Fibroblast of lung (primary cell): ENCODE measurements around the gene HCFC1. TPM values are rescaled to one million over a fixed set of nuclear protein-coding genes. Genes with fewer than 3 reads are reported as not detected.

Source experiments
- DNase-seq, 2 donors: peaks; one replicate each; pipeline versions ENCODE4 v3.0.0 to v3.0.0-alpha.2; 2010; ENCODE audit warnings: low read depth in 2 of 2
- H2AFZ ChIP-seq: 2 replicates; pipeline ENCODE4 v1.5.1; 2012; ENCODE audit warnings: low read length, control low read depth, inconsistent platforms
- H3K27ac ChIP-seq: 2 replicates; pipeline ENCODE4 v1.5.1; 2011; ENCODE audit warnings: low read length, control low read depth; ENCODE audit not compliant: insufficient read depth
- H3K27me3 ChIP-seq: 2 replicates; pipeline ENCODE4 v1.5.1; 2011; ENCODE audit warnings: mild to moderate bottlenecking, low read length; ENCODE audit not compliant: control insufficient read depth, insufficient read depth
- H3K36me3 ChIP-seq: 2 replicates; pipeline ENCODE4 v1.5.1; 2011; ENCODE audit warnings: low read length; ENCODE audit not compliant: control insufficient read depth, insufficient read depth
- H3K4me1 ChIP-seq: 2 replicates; pipeline ENCODE4 v1.5.1; 2011; ENCODE audit warnings: low read length; ENCODE audit not compliant: control insufficient read depth, insufficient read depth; ENCODE audit errors: extremely low read depth
- H3K4me2 ChIP-seq: 2 replicates; pipeline ENCODE4 v1.5.1; 2011; ENCODE audit warnings: low read length, control low read depth; ENCODE audit not compliant: insufficient read depth; ENCODE audit errors: extremely low read depth
- H3K4me3 ChIP-seq, 4 experiments: fragments of 200-600 bp in 1 of 4; sonication (generic) in 1 of 4; replicated peaks in 1 of 4; 2 replicates each; pipeline ENCODE4 v1.5.1; 2011 to 2016; ENCODE audit warnings: low read length in 4 of 4, low read depth in 3 of 4, mild to moderate bottlenecking in 3 of 4, control low read depth in 2 of 4, inconsistent platforms in 1 of 4, mixed read lengths in 1 of 4; ENCODE audit not compliant: insufficient read depth in 1 of 4; ENCODE audit errors: control extremely low read depth in 1 of 4
- H3K79me2 ChIP-seq: 2 replicates; pipeline ENCODE4 v1.5.1; 2012; ENCODE audit warnings: mild to moderate bottlenecking, low read length, inconsistent platforms; ENCODE audit not compliant: control insufficient read depth, insufficient read depth
- H3K9ac ChIP-seq: 2 replicates; pipeline ENCODE4 v1.5.1; 2011; ENCODE audit warnings: mild to moderate bottlenecking, low read length, control low read depth; ENCODE audit not compliant: insufficient read depth
- H3K9me3 ChIP-seq: 2 replicates; pipeline ENCODE4 v1.5.1; 2012; ENCODE audit warnings: low read depth, low read length; ENCODE audit not compliant: control insufficient read depth, insufficient read depth
- H4K20me1 ChIP-seq: 2 replicates; pipeline ENCODE4 v1.5.1; 2011; ENCODE audit warnings: low read length; ENCODE audit not compliant: control insufficient read depth, insufficient read depth; ENCODE audit errors: extremely low read depth
- CTCF ChIP-seq, 2 donors: IDR thresholded peaks in 1 of 2; conservative IDR thresholded peaks in 1 of 2; 1 replicate in 1 of 2; 2 replicates in 1 of 2; pipeline ENCODE4 v1.5.1; 2011 to 2012; ENCODE audit warnings: low read length in 2 of 2, control low read depth in 1 of 2, inconsistent platforms in 1 of 2, low read depth in 1 of 2, mild to moderate bottlenecking in 1 of 2
- EZH2 ChIP-seq: IDR thresholded peaks from 2 replicates; pipeline ENCODE4 v1.5.1; 2012; ENCODE audit warnings: low read length, control low read depth, mild to moderate bottlenecking; ENCODE audit errors: missing control alignments
- polyA plus RNA-seq, 2 donors: library from polyadenylated mRNA; depleted of rRNA in 1 of 2; stranded (reverse) in 1 of 2; unstranded in 1 of 2; fragments of >200 nt; gene quantifications; 2 replicates each; pipeline ENCODE4 v1.2.1, GENCODE V29; 2011 to 2012; ENCODE audit warnings: missing spikeins in 1 of 2
- total RNA-seq: library from RNA; depleted of rRNA; stranded (reverse); fragments of >200 nt; gene quantifications from 2 replicates; pipeline ENCODE4 v1.2.1, GENCODE V29; 2014

The HCFC1 gene
- total and polyA plus RNA-seq, 2 donors (not counting 1 experiment from before 2014, with no cell fraction given): 3.0 to 10.2 TPM

- Histone ChIP-seq H3K36me3 (peaks cover 4% of the 10 kb centered on the region), H3K9ac (no peak overlapping the region), H3K79me2 (peaks cover 72% of the 10 kb centered on the region), H3K27ac (no peak overlapping the region), H3K9me3 (no peaks in the 10 kb centered on the region), H4K20me1 (no peaks in the 10 kb centered on the region), H3K4me2 (peak overlapping the region; percentile 87), H3K4me1 (peaks cover 17% of the 10 kb centered on the region), H3K4me3 (peak overlapping the region; percentile 26 to 81 (median 58)), H2AFZ (no peak overlapping the region), H3K27me3 (no peaks in the 10 kb centered on the region)
- no peak for TF ChIP-seq EZH2
- no peak for TF ChIP-seq CTCF (conservative IDR thresholded peaks at IDR 0.05 in 1 of 2, IDR thresholded peaks at IDR 0.05 in 1 of 2; ENCODE audit: low read depth in 1 of 2, low read length in 2 of 2)
- DNase-seq: no peak
Measured at GRCh38 chrX:153968255-153968654, 3.4 kb downstream of the HCFC1 start.

- peaks cover 73% of the 10 kb centered on the region for H3K79me2 ChIP-seq
- peaks cover 17% of the 10 kb centered on the region for H3K4me1 ChIP-seq
- peak overlapping the region; percentile 87 for H3K4me2 ChIP-seq
- no peak overlapping the region for H3K9ac ChIP-seq
- peaks cover 4% of the 10 kb centered on the region for H3K36me3 ChIP-seq
- no peak for DNase-seq
- no peak overlapping the region for H2AFZ ChIP-seq
- H3K9me3 ChIP-seq: no peaks in the 10 kb centered on the region
- H3K27ac ChIP-seq: peak overlapping the region; percentile 16
- H3K27me3 ChIP-seq: no peaks in the 10 kb centered on the region
- TF ChIP-seq CTCF (conservative IDR thresholded peaks at IDR 0.05 in 1 of 2, IDR thresholded peaks at IDR 0.05 in 1 of 2; ENCODE audit: low read depth in 1 of 2, low read length in 2 of 2): no peak
- TF ChIP-seq EZH2: no peak
- peak overlapping the region in 2 of 4 experiments; percentile 26 to 81 for H3K4me3 ChIP-seq
- no peaks in the 10 kb centered on the region for H4K20me1 ChIP-seq
Measured at GRCh38 chrX:153967536-153968224, 3.9 kb downstream of the HCFC1 start.

GRCh38 chrX:153966841-153967535 is 4.6 kb downstream of the HCFC1 start:
- Histone ChIP-seq H3K4me1 (peaks cover 17% of the 10 kb centered on the region), H3K4me3 (peak overlapping the region in 1 of 4 experiments; percentile 22), H3K27ac (peak overlapping the region; percentile 32), H4K20me1 (no peaks in the 10 kb centered on the region), H3K4me2 (peak overlapping the region; percentile 35), H3K79me2 (peaks cover 79% of the 10 kb centered on the region), H3K27me3 (no peaks in the 10 kb centered on the region), H3K36me3 (peaks cover 6% of the 10 kb centered on the region), H2AFZ (no peak overlapping the region), H3K9ac (no peak overlapping the region), H3K9me3 (no peaks in the 10 kb centered on the region)
- TF ChIP-seq EZH2: no peak
- TF ChIP-seq CTCF (conservative IDR thresholded peaks at IDR 0.05 in 1 of 2, IDR thresholded peaks at IDR 0.05 in 1 of 2; ENCODE audit: low read depth in 1 of 2, low read length in 2 of 2): no peak
- peak in 1 of 2 donors; percentile 15 for DNase-seq
